Measurements from ENCODE around the gene ZFAND5. TPM values are rescaled to one million over a fixed set of nuclear protein-coding genes. Genes with fewer than 3 reads are reported as not detected.

The ZFAND5 gene
- total RNA-seq, 6 experiments from 2014 or later = 88.4 to 119 (median 100) TPM

DNA sequence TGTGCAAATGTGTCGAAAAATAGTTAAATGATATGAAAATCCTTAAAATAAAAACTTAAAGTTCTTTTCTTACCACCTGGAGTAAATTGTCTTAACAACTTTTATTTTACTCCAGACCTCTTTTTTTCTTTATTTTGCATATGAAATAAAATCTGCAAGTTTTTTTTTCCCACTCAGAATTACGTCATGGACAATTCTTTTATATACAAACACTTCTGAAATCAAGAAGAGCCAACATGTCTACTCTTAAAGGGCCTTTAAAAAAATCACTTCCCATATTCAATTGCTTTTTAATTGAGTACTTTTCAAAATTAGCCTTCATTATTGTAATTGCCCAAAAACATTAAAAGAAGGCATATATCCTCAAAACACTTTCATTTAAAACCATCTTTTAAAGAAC, 37.7 kb upstream of the ZFAND5 start:
- no peaks in the 10 kb centered on the region for H3K9me3 ChIP-seq
- no peak for DNase-seq
- no peaks in the 10 kb centered on the region for H3K27me3 ChIP-seq
- H3K4me3 ChIP-seq = no peak overlapping the region
- intact Hi-C loops (cut with DNase I) = no loop called here
- H3K27ac ChIP-seq = no peak overlapping the region
- 86% methylated on average over 2 of the region's 2 CpGs for WGBS (ENCODE audit: insufficient coverage, low coverage, low lambda C conversion rate, missing lambda C conversion rate)
- no peaks in the 10 kb centered on the region for H3K36me3 ChIP-seq
- TF ChIP-seq, protein P1, sequence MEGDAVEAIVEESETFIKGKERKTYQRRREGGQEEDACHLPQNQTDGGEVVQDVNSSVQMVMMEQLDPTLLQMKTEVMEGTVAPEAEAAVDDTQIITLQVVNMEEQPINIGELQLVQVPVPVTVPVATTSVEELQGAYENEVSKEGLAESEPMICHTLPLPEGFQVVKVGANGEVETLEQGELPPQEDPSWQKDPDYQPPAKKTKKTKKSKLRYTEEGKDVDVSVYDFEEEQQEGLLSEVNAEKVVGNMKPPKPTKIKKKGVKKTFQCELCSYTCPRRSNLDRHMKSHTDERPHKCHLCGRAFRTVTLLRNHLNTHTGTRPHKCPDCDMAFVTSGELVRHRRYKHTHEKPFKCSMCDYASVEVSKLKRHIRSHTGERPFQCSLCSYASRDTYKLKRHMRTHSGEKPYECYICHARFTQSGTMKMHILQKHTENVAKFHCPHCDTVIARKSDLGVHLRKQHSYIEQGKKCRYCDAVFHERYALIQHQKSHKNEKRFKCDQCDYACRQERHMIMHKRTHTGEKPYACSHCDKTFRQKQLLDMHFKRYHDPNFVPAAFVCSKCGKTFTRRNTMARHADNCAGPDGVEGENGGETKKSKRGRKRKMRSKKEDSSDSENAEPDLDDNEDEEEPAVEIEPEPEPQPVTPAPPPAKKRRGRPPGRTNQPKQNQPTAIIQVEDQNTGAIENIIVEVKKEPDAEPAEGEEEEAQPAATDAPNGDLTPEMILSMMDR (IDR thresholded peaks at IDR 0.05) = no peak
- TF ChIP-seq POLR2A (IDR thresholded peaks at IDR 0.05) = no peak
- ATAC-seq = no peak
- H3K4me1 ChIP-seq = no peaks in the 10 kb centered on the region

DNA sequence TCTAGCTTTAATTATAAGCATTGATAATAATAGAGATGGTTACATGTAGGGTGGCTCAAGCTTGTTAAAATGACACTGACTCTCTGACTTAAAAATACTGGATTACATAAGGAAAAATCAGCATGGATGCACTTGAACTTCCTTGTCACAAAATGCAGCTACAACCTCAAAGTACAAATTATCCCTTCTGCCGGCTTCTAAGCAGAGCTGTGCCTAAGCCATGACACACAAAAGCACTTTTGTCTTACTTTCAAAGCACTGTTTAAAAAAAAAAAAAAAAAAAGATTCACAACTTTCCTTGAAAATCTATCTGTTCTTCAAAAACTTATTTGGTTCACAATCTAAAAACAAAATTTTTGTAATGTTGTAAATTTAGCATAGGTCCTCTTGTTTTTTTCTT, 36.4 kb upstream of the ZFAND5 start:
- no peak overlapping the region for H3K27ac ChIP-seq
- WGBS (ENCODE audit: insufficient coverage, low coverage, low lambda C conversion rate, missing lambda C conversion rate) = 60% methylated on average over 1 of the region's 1 CpG
- intact Hi-C loops (cut with DNase I) = no loop called here
- no peak for DNase-seq
- H3K27me3 ChIP-seq = no peaks in the 10 kb centered on the region
- peaks cover 0 to 5% (median 0%) of the 10 kb centered on the region in 4 donors for H3K4me1 ChIP-seq
- no peaks in the 10 kb centered on the region for H3K9me3 ChIP-seq
- TF ChIP-seq, protein P1 (IDR thresholded peaks at IDR 0.05) = no peak
- TF ChIP-seq POLR2A (IDR thresholded peaks at IDR 0.05) = no peak
- H3K4me3 ChIP-seq = no peak overlapping the region
- ATAC-seq = no peak
- no peaks in the 10 kb centered on the region for H3K36me3 ChIP-seq

- 64% methylated on average over 2 of the region's 2 CpGs for WGBS (ENCODE audit: insufficient coverage, low coverage, low lambda C conversion rate, missing lambda C conversion rate)
- no peak for TF ChIP-seq POLR2A (IDR thresholded peaks at IDR 0.05)
- TF ChIP-seq, protein P1 (IDR thresholded peaks at IDR 0.05) = no peak
- Histone ChIP-seq H3K9me3 (no peaks in the 10 kb centered on the region), H3K4me3 (no peak overlapping the region), H3K27me3 (no peaks in the 10 kb centered on the region), H3K4me1 (peaks cover 0 to 8% (median 0%) of the 10 kb centered on the region in 4 donors), H3K36me3 (no peaks in the 10 kb centered on the region), H3K27ac (no peak overlapping the region)
- intact Hi-C loops (cut with DNase I) = no loop called here
- DNase-seq = no peak
- no peak for ATAC-seq
Observed at GRCh38 chr9:72400866-72401265, 35.9 kb upstream of the ZFAND5 start.

DNA sequence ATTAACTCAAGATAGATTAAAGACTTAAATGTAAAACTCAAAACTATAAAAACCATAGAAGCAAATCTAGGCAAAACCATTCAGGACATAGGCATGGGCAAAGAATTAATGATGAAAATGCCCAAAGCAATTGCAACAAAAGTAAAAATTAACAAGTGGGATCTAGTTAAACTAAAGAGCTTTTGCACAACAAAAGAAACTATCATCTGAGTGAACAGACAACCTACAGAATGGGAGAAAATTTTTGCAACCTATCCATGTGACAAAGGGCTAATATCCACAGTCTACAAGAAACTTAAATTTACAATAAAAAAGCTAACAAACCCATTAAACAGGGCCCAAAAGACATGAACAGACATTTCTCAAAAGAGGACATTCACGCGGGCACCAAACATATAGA, 34.4 kb upstream of the ZFAND5 start:
- ATAC-seq (no peak), DNase-seq (no peak)
- Histone ChIP-seq H3K4me1 (peaks cover 0 to 8% (median 0%) of the 10 kb centered on the region in 4 donors), H3K4me3 (no peak overlapping the region), H3K36me3 (no peaks in the 10 kb centered on the region), H3K27me3 (no peaks in the 10 kb centered on the region), H3K27ac (no peak overlapping the region), H3K9me3 (no peaks in the 10 kb centered on the region)
- TF ChIP-seq, protein P1 (IDR thresholded peaks at IDR 0.05) = no peak
- TF ChIP-seq POLR2A (IDR thresholded peaks at IDR 0.05) = no peak
- intact Hi-C loops (cut with DNase I) = no loop called here
- WGBS (ENCODE audit: insufficient coverage, low coverage, low lambda C conversion rate, missing lambda C conversion rate) = 89% methylated on average over 2 of the region's 2 CpGs

Measured in right lobe of liver (tissue), 6 donors.